Activated T-cell treated with anti-CD3 and anti-CD28 coated beads for 4 hours (primary cell): Measurements from ENCODE around the gene SHLD1.

Experiments used
- DNase-seq: peaks from one replicate; pipeline ENCODE4 v3.0.0-alpha.2; 2020

Gene SHLD1

DNA sequence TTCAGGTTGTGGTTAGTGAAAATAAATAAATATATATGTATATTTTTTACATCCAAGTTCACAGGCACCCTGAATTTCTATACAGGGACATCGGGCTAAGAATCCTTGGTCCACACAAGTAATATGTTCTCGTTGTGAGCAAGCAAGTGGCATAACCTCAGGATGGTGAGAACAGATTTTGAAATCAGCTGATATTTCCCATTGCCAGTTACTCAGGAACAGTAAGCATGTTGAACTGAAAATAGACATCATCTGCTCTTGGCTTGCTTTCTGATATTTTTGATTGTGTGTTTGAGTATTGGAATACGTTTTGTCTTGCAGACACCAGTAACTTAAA is 112.5 kb downstream of the SHLD1 start:
- DNase-seq: no peak

GRCh38 chr20:5863040-5863833 is 113.0 kb downstream of the SHLD1 start:
- DNase-seq: no peak

- no peak for DNase-seq
Observed at GRCh38 chr20:5864428-5864827, 114.2 kb downstream of the SHLD1 start.

DNA sequence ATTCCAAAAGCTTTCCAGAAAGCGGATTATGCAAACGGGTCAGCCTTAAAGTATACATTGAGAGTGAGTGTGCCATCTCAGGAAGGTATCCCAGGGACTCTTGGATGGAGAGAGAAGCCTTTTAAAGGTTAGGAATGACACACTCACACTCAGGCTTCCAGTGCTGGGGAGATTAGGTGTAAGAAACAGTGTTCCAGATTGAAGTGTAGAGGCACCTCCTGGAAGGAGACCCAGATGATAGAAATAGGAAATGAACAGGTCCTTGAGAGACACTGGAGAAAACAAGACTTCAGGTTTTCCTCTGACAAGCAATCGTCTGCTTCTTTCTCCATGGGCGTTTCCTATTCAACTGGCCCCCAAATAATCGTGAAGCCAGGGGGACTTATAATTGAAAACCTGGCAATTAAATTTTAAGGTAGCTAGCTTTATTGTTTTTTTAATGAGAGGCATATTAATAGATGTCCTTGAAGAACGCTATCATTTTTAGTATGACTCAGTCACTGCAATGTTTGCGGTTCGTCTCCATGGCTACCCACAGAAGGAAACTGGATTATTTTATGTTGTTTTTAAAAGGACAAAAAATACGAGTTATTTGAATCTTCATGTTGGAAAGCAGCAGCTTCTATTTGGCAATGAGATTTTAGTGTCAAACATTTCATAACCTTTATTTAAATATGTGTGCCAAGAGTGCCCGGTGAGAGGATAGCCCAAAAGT is 114.8 kb downstream of the SHLD1 start:
- no peak for DNase-seq

GRCh38 chr20:5865604-5866003 is 115.4 kb downstream of the SHLD1 start:
- no peak for DNase-seq

DNA sequence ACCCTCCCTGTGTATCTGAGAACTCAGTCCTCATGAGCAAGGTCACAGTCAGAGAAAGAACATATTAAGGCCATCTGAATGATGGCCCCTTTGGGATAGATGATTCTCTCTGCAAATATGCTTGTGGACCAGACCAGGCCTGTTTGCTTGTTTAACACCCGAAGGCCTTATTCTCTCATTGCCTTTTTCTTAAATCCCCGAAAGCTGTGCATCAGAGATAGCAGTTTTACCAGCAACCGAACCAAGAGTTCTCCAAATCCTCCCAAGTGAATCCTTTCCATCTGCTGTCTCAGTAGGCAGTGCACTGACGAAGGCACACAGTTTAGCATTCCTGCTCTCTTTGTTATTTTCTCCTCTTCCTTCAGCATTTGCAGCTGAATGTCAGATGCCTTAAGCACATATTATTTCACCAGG is 120.4 kb downstream of the SHLD1 start:
- DNase-seq: no peak

- no peak for DNase-seq
Observed at GRCh38 chr20:5871459-5872410, 121.5 kb downstream of the SHLD1 start.

GRCh38 chr20:5877128-5877527 is 126.9 kb downstream of the SHLD1 start:
- DNase-seq: no peak

- no peak for DNase-seq
Observed at GRCh38 chr20:5880326-5880725, 130.1 kb downstream of the SHLD1 start.

DNA sequence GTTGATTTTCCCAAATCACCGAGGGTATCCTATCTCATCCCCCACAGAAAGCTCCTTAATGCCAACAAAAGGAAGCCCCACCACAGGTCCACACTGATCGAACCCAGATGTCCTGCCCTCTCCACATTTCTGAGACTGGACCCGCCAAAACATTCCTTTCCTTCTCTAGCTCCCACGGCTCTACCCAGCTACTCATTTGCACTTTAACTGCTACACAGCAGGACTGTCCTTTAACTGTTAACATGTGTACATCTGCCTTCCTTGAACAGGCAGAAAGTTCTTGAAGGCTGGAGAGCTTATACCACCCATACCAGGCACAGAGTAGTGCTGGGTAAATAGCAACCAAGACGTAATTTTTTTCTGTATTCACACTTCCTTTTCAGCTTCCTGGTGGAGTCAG is 131.5 kb downstream of the SHLD1 start:
- DNase-seq: no peak

GRCh38 chr20:5882166-5882565 is 132.0 kb downstream of the SHLD1 start:
- DNase-seq: no peak

DNA sequence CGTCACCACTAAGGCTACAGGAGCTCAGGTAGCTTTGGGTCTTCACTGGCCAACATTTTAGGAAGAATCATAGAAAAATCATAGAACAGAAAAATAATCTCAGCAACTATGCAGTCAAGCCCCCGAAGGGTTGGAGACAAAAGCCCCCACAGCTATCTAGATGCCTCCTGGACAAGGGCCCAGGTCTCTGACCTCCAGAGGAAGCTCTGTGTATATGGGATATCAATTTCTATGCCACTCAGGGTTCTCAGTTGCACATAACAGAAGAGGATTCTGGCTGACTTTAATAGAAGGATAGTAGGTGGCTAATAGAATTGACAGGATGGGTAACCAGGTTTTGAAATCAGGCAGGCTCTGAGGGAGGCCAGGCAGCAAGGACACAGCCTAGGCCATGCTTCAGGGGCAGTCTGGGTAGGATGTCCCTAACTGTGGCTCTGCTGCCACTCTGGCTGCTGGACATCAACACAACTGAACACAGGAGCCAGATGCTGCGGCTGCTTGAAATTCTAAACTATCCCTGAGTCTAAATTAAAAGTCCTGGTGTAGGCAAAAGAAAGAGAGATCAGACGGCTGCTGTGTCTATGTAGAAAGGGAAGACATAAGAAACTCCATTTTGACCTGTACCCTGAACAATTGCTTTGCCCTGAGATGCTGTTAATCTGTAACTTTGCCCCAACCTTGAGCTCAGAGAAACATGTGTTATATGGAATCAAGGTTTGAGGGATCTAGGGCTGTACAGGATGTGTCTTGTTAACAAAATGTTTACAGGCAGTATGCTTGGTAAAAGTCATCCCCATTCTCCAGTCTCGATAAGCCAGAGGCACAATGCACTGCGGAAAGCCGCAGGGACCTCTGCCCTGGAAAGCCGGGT is 134.5 kb downstream of the SHLD1 start:
- no peak for DNase-seq

DNA sequence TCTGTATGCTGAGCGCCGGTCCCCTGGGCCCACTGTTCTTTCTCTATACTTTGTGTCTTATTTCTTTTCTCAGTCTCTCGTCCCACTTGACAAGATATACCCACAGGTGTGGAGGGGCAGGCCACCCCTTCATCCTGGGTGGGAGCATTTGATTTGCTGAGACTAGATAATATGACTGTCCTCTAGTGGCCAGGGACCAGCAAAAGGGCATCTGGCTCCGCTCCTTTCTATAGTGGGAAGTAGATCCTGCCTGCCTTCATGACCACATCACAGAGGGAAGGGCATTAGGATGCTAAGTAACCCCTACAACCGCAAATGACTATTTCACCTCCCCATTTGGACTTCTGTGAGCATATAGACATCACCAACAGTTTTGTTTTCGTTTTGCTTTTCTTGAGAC is 135.7 kb downstream of the SHLD1 start:
- no peak for DNase-seq

DNA sequence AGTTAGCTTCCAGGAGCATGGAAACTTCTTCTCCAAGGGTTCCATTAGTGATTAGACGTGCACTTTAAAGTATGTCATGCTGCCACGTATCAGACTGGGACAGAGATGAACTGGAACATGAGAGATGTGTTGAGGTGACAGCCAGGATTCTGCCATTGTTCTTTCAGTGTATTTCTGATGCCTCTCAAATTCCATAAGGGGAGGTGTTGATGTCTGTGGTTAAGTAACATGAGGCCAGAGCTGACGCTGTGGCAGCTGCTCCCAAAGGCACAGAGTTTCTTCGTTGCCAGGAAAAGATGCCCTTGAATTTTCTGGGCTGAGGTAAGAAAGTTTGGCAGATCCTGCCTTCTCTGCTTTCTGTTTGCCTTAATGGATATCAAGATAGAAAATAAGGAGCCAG is 136.6 kb downstream of the SHLD1 start:
- DNase-seq: no peak

DNA sequence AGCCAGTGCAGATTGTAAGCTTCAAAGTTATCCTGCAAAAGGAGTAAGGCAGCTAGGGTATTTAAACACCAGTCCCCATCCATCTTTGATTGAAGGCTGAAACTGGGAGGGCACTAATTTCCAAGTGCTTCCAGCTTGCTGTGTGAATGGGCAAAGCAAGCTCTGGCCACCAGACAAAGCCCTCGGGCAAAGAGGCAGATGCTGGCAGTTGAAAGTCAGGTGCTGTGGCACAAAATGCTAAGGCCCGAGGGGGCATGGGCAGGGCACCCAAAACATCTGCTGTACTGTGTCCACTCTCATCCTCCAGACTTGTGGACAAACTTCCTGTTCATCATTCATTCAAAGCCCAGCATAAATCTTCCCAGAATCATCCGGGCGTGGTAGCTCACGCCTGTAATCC is 137.2 kb downstream of the SHLD1 start:
- no peak for DNase-seq

DNA sequence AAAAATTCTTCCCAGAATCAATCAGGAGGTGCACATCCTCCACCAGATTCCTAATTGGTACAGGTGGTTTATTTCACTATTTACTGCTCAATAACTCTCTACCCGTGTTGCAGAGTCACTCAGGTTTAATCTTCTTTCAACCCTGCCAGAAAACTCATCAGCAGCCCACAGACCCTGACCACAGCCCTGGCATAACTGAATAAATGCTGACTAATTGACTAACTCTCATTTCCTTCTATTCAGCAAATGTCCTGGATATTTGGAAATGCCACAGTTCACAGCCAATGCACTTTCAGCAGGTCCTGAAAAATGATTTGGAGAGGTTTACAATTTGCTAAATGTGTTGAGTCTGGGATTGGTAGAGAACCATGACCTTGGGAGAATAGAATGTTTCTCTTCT is 137.8 kb downstream of the SHLD1 start:
- DNase-seq: no peak

DNA sequence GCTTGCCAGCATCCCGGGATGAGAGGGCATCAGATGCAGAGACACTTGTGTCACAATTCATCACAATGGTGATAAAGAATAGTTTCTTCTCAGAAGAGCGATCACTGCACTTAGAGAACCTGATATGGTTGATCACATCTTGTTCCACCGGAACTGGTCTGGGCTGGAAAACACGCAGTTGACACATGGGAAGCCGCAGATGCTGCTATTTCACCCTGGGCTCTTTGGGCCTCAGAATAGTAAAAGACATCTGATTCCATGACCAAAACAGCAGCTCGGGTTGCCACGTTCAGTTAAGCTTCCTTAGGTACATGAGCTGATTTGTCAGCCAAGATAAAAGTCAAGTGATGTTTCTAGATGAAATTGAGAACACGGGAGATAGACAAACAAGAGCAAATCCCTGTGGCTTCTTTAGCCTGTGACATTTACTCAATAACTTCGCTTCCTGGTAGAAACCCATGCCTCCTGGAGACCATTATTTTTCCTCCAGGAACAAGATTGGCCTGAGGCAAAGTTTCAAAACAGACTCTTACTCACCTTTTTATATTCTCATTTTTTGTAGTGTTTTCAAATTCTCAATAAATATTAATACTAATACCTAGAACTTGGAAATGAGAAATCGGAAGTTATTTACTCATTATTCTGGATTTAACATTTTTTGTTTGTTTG is 140.7 kb downstream of the SHLD1 start:
- DNase-seq: no peak

GRCh38 chr20:5893052-5893451 is 142.9 kb downstream of the SHLD1 start:
- DNase-seq: no peak

DNA sequence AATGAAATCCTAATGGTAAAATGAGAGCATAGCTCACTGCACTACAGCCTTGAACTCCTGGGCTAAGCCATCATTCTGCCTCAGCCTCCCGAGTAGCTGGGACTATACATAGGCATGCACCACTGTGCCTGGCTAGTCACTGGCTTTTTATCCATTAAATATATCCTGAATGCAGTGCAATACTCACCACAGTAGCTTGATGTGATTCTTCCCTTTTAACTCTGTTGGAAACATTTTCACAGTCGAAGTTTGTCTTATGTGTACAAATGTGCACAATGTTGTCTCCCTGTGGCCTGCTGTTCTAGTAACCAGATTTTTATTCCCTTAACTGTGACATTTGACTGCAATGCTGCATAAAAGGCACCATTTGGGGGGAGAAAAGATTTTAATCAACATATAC is 143.4 kb downstream of the SHLD1 start:
- no peak for DNase-seq

- DNase-seq: no peak
Observed at GRCh38 chr20:5895626-5896025, 145.4 kb downstream of the SHLD1 start.

DNA sequence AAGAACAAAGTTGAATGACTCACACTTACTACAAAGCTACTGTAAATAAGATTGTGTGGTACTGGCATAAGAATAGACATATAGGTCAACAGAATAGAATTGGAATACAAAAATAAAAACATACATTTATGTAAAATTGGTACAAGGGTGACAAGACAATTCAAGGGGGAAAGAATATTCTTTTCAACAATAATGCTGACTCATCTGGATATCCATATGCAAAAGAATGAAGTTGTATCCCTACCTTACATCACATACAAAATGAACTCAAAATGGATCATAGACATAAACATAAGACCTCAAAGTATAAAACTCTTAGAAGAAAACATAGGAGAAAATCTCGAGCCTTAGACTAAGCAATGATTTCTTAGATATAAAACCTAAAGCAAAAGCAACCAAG is 149.2 kb downstream of the SHLD1 start:
- DNase-seq: no peak

GRCh38 chr20:5900908-5901307 is 150.7 kb downstream of the SHLD1 start:
- DNase-seq: no peak
